ENCODE measurements around the gene FGF22.

Gene FGF22

DNA sequence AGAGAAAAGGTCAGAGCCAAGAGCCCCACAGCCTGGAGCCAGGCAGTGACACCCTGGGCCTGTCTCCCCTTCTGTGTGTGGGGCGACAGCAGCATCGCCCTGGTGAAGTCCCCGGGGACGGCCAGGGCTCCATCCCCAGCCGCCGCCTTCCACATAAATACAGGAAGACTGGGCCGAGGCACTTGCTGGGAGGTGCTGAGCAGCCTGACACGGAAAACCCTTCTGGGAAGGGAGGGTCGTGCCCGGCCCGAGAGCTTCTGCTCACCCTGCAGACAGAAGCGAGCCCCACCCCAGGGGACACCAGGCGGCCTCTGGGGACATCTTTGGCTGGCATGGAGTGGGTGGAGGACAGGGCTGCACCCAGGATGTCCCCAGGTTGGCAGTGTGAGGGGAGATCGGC lies 5.1 kb downstream of the FGF22 start:
- no peak for DNase-seq

DNA sequence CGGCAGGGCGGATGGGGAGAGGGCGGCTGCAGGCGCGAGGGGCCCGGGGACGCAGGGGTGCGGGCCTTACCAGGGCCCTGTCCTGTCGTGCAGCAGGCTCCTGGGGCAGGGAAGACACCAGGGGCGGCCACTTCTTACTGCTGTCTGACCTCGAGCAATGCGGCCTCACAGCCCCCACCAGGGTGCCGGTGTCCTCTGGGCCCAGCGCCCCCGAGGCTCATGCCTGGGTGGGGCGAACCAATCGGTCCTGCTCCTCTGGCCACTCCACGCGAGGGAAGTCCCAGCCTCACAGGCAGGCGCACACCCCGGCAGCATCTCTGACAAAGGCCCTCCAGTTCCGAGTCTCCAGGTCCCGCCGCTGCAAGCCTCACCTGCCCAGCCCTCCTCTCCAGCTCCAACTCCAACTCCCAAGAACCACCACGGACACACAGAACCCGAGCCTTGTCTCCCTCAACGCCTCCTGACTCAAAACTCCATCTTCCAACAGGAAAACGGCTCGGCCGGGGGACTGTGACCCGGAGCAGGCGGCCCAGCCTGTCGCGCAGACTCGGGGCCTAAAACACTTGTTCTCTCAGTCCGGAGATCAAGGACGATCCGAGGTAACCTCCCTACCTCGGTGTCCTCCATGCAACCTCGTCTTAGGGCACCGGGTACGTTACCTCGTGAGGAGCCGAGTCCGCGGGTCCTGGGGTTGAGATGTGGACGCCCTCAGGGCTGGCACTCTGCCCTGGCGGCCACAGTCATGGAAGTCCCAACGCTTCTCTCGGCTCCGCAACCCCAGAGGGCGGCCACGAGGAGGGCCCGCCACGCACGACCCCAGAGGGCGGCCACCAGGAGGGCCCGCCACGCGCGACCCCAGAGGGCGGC lies 6.5 kb downstream of the FGF22 start:
- no peak for DNase-seq

DNA sequence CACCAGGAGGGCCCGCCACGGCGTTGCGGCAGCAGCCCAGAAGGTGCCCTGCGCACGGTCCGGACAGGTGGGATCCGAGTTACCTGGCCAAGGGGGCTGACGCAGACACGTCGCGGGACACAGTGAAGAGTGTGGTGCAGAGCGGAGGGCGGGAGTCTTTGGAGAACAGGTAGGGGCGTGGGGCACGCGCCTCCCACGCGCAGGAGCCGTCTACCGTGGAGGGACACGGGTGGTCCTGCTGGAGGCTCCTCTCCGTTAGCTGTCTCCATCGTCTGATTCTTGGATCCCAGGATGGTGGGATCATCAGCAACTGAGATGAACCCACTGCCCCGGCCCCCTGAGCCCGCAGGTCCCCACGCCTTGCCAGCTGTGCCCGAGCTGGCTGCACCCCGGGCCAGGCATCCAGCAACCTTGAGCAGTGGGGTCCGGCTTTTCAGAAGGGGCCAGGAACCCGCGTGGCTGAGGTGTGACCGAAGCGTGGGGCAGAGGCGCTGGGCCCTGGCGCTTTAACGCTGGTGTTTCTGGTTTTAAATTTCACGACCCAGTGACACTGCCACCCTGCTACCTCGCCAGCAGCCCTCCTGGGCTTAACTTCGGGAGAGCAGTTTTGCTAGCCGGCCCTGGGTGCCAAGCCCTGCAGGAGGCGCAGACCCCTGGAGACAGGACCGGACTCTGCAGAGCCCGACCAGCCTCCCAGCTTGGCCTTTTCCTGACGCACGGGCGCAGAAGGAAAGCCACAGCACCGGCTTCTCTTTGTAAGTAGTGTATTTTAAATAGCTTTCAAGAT lies 7.3 kb downstream of the FGF22 start:
- DNase-seq = no peak

DNA sequence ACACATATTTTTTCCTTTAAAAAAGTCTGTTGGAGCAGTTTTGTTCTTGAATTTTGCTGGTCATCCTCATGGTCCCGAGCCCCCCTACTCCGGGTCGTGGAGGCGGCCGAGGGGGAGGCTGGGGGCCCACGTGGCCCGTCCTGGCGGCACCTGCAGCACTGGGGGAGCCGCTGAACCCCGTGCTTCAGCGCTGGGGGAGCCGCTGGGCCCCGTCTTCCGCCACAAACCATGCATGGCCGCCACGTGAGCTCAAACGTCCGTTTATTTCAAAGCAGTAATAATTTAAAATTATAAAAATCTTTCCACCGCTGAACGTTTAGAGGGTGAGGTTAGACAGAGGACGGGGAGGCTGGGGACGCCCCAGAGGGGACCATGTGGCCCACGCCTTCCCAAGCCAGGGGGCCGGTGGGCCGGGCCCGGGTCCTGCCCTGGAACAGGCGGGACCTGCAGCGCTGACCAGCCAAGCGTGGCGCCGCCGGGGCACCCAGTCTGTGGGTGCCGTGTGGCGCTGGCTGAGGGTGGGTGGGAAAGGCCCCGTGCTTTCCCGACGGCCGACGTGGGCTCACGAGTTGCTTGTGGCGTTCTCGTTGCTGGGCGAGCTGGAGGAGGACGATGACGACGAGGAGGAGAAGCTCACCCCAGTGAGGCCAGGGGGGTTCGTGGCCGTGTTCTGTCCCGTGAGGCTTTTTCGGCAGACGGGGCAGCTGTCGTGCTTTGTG lies 8.0 kb downstream of the FGF22 start:
- no peak for DNase-seq

DNA sequence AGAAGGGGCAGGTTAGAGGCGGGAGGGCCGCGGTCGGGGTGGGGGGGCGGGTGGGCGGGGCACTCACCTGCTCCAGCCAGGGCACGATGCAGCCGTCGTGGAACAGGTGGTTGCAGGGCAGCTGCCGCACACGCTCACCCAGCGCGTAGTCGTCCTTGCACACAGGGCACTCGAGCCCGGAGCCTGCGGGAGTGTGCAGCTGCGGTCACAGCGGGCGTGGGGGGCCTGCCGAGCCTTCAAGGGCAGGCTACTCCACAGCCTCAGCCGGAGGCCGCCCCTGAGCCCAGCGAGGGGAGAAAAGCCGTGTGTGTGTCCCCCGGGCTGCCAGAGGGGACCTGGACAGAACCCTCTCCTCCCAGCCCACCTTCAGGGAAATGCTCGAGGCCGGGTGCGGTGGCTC lies 8.6 kb downstream of the FGF22 start:
- no peak for DNase-seq

DNA sequence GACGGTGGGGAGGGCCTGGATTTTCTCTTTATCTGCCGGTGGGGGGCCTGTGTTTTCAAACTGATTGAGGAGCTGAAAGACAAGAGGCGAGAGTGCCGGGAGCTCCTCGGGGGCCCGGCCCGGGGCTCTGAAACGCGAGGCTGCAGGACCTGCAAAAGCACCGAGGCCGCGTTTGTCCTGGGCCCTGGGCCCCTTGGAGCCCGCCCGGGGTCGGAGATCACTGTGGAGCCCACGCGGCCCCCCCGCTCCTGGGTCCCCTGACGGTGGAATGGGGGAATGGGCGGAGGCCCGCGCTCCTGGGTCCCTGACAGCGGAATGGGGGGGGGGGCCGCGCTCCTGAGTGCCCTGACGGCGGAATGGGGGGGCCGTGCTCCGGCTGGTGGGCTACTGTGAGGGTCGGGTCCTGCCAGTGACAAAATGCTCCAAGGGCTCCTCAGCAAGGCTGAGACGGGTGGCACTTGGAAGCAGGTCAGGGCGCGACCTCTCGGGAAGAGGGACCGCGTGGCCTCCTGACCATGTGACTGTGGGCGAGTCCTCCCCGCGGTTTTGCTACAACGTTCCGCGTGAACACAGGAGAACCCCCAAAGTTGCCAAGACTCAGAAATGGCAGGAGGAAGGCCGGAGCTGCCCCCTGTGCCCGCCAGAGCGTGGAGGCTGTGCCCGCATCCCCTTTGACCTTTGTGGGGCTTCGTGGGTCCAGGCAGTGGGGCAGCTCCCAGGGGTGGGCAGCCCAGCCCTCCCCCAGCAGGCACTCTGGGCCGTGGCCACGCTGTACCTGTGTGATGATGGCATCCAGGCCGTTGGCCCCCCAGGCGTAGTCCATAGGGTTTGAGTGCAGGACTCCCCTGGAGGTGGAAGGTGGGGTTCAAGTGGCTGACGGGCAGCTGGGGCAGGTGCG lies 9.5 kb downstream of the FGF22 start:
- no peak for DNase-seq

DNA sequence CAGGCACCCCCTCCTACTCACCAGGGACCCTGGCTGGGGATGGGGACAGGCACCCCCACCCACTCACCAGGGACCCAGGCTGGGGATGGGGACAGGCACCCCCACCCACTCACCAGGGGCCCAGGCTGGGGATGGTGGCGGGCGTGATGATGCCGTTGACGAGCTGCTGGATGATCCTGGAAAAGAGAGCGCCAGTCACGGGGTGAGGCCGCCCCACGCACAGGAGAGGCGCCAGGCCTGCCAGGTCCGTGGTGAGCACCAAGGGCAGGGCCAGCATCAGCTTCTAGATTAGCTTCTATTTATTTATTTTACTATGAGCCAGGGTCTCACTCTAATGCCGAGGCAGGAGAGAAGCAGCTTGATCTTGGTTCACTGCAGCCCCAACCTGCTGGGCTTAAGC lies 10.4 kb downstream of the FGF22 start:
- DNase-seq = no peak

DNA sequence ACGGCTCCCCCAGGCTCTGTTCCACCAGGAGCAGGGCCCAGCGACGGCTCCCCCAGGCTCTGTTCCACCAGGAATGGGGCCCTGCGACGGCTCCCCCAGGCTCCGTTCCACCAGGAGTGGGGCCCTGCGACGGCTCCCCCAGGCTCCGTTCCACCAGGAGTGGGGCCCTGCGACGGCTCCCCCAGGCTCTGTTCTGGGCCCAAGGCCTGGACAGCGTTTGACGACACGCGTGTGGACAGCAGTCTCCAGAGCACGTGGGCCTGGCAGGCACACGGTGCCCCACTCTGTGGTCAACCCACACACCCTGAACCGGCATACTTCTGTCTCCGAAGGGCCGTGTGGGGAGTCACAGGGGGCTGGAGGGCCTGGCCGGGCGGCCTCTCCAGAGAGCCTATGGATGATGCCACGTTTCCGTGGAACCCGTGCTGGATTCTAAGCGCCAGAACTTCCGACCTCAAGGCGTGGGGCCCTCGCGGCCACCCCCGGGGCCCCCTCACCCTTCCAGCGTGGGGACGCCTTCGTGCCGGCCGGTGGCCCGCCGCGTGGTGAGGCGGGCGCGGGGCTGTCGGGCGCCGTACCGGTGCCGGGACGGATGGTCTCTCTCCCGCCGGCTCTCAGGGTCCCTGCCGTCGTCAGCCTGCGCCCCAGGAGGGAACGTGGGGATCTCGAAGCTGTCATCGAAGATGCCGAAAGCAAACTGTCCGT lies 11.6 kb downstream of the FGF22 start:
- no peak for DNase-seq

DNA sequence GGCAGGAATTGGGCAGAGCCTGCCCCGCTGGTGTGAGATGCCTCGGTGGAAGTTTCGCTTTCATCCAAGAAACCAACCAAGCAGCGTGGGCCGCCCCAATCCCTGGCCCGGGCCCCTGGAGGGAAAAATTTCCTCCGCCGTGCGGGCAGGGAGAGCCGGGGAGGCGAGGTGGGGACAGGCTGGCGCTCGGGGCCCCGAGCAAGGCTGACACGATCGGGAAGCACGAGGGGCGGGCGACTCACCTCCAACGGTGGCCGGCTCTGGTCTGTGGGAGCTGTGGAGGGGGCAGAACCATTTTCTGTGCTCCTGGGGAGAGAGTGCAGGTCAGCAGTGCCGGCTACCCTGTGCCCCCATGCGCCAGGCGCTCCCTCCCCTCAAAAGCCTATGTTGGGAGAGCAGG lies 12.3 kb downstream of the FGF22 start:
- DNase-seq = no peak

DNA sequence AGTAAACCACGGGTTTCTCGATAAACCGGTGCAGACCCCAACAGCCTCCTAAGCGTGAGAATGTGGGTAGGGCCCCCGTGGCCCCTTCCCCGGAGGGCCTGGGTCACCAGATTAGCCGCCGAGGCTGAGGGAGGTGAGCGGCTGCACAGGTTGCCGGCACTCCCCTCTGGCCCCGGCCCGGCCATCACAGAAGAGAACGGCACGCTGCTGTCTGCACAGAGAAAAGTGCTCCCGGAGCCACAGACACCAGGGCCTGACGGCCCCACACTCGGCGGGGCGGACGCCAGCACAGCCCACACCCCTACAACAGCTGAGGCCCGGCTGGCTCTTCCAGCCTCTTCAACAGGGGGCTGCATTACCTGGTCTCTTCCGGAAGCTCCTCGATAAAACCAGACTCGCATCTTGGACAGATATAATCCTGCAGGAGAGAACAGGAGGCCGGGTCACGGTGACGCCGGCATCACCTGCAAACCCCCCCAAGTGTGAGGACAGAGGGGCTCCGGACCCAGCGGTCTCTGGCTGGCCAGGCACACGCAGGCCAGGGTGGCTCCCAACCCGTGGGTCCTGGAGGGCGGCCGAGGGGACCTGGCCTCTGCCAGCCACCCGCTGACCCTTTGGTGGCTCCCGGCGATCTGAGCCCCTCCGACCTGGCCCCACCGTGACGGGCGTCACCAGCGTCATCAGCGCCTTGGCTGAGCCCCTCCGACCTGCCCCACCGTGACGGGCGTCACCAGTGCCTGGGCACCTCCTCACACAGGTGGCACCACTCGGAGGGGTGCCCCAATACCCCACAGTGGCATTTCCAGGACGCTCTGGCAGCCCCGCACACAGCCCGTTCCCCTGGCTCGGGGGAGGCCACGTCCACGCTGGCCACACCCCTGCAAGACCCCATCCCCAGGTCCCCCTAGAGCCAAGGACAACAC lies 13.0 kb downstream of the FGF22 start:
- DNase-seq = no peak

DNA sequence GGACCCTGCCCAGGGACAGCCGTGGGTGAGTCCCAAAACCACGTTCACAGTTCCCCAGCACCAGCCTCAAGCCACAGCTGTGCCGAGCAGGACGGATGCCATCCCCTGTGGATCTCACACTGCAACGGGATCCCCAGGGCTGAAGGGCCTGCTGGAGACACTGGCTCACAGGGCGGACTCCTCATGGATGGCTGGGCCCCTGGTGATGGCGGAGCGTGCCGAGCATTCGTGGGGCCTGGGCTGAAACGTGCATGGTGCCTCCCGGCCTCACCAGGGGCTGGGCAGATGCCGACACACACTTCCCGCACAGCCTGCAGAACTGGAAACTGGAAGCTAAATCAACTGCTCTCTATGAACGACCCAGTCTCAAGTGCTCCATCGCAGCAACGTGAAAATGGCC lies 13.7 kb downstream of the FGF22 start:
- no peak for DNase-seq

DNA sequence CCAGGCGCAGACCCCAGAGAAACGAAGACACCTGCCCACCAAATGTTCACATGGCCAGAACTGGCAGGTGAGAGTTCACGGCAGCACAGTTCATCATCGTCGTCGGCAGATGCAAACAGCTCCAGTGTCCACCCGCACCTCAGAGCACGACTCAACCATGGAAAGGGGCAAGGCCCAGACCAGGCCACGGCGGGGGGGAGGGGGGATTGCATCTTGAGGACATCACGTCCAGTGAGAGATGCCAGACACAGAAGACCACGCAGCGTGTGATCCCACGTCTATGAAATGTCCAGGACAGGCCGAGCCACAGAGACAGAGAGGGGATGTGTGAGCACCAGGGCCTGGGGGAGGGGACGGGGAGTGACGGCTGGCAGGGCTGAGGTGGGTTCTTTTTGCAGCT lies 16.0 kb downstream of the FGF22 start:
- DNase-seq = no peak

DNA sequence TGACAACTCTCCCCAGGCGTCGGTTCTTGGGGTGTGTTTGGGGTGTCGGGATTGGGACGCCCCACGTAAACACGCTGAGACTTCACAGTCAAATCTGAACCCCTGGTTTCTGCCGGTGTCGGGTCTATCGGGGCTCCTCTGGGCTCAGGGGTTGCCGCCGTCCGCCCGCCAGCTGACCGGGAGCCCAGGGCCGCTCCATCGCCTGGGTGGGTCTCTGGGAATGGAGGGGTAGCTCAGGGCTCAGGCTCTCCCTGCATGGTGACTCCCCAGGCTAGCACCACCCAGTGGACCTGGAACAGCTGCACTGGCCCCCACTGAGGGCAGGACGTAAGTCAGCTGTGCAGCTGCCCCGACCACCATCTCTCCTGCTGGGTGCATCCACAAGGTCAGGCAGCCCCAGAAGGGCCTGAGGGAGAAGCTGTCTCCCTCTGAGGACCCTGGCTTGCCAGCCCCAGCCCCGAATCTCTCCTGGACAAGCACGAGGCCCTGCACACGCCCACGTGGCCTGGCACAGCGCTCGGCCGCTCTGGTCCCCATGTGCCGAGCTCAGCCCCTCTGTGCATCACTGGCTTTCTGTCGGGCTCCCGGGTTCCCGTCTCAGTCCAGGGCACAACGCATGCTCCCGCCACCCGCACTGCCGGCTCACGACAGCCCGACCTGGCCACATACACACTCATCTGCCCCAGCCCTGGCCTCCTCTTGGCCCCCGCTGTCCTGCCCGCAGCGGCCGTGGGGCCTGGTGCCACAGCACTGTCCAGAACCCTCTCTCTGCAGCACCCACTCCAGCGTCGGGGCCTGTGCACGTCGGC lies 17.3 kb downstream of the FGF22 start:
- DNase-seq = no peak

DNA sequence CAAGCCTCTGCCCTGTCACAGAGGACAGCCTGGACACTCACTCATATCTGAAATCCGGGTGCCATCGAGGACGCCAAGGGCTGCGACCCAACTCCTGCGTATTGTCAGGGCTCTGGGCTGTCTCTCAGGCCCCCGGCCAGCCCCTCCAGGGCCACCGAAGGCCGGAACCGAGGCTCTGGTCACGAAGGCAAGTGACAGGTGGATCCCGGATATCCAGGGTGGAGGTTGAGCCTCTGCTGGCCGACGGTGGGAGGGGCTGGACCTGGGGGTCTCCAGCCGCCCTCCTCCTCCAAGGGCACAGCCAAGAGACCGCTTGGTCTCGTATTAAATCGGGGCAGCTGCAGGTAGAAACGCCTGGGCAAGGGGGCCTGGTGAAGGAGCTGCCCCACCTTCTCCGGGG lies 17.9 kb downstream of the FGF22 start:
- DNase-seq = no peak

DNA sequence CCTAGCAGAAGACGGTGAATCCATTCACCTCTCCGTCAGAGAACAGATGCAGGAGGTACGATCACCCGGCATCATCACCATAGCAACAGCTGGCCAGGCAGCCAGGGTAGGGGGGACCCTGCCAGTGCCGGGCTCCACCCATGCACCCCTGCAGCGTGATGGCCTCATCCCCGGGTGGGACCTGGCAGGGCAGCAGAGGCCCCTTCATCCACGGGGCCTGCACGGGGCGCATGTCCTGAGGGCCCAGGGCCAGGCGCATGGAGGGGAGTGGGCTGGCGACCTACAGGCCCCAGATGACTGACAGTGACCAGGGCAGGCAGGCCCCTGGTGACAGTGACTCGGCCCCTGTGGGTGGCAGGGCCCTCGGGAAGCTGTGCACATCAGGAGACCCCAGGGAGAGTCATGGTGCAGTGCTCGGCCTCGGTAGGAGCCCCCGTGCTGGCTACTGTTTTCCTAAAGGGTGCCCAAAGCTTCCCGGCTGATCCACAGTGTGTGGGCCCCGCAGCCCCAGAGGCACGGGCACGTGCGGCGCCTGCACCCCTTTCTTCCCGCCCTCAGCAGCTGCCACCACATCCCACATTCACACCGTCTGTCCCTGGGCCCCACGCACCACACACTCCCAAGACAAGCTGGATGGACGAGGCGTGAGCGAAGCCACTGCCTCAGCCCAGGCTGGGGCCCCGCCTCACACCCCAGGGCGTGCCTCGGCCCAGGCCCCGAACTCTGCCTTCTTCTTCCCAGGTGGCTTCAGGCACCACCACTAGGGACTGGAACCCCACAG lies 18.6 kb downstream of the FGF22 start:
- DNase-seq = no peak

DNA sequence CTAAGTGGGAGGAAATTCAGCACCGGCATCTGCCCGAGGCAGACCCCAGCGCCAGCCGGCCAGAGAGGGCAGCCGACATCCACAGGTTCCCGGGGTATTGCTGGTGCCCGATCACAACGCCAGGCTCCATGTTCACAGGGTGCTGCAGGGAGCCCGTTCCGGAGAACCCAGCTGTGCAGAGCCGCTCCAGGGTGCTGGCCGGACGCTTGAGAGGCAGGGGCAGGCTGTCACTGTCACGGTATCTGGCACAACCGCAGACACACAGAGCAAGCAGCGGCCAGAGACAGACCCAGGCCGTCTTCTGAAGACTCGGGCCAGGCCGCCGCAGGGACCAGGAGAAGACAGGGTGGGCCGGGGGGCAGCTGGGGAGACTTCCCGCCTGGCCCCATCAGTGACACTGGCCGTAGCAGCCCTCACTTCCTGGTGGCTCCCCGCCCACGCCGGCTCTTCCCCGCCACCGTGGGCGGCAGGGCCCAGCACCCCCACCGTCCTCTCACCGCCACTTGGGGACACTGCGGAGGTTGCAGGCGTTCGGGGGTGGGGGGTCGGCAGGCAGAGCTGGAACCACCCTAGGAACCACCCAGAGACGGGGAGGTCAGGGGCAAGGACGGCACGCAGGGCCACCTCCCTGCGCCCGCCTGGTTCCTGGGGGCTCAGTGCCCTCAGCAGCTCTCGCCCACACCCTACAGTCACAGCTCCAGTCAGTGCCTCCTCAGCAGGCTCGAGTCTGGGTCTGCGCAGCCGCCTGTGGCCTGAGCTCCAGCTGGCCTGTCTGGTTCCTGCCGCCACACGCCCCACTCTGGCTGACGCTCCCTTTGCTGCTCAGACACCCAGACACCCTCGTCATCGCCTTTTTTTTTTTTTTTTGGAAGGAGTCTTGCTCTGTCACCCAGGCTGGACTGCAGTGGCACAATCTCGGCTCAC lies 19.5 kb downstream of the FGF22 start:
- DNase-seq = no peak

DNA sequence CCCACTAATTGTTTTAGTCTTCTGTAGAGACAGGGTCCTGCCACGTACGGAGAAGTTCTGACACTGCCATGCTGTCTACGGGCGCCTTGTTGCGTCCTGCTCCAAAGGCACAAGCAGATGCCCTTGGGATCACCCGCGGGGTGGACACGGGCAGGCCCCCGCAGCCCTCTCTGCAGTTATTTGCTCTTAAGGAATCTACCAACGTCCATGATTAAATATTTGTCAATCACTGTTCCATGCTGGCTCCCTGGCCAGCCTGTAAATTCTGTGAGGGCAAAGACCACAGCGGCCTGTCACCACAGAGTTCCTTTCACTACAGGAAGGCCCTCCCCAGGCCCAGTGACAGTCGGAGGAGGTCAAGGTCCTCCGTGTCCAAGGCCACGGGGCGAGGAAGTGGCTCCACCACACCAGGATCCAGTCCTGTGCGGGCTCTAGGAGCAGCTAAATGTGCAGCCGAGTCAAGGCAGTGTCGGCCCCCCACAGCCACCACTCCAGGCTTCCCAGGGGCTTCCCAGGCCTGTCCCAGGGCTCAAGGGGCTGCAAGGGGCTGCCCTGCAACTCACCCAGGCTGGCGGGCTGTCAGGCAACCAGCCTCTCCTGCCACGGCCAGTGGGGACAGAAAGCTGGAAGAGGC lies 21.2 kb downstream of the FGF22 start:
- DNase-seq = no peak
